ENCODE data around the gene FCRL1. TPM values are rescaled to one million over a fixed set of nuclear protein-coding genes. Genes with fewer than 3 reads are reported as not detected.

FCRL1 gene
- total RNA-seq, 1 experiment from 2014 or later: not detected

GRCh38 chr1:157784801-157785200 lies 35.1 kb downstream of the FCRL1 start (continued):
- TF ChIP-seq ZNF416 (CRISPR knock-in tag; IDR thresholded peaks at IDR 0.05) (no peak), AR (CRISPR knock-in tag; IDR thresholded peaks at IDR 0.05) (no peak)

DNA sequence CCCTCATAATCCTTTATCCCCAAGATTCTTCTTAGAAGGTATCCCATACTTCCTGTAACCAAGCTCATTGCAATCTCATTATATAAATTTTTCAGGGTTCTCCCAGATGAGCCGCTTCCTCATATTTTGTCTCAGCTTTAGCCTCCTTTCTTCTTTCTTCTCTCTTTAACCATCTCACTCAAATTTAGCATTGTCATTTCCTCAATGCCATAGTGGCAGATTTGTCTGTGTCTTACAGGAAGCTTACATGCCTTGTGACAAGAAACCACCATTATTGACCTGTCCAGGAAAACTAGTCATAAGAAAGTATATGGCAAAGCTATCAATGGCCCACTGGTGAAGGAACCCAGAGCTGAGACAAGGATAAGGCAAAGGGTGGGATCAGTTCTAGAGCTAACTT lies 37.0 kb downstream of the FCRL1 start:
- H3K27ac Mint-ChIP-seq: no peak overlapping the region
- H3K27me3 Mint-ChIP-seq (ENCODE audit: low read depth): no peaks in the 10 kb centered on the region
- ChIA-PET CTCF (interaction anchor here (1.0 to 1.3 kb wide), 3 partner anchors 92 to 203 kb away, joined by 3 to 5 read pairs (median 5); no protein-coding TSS in a partner anchor), POLR2A (no interaction called here)
- H3K36me3 Mint-ChIP-seq: no peaks in the 10 kb centered on the region
- ATAC-seq (no peak), DNase-seq (ENCODE audit: low spot score) (no peak)
- H3K4me3 Mint-ChIP-seq: no peak overlapping the region
- H3K4me1 Mint-ChIP-seq: peaks cover 11% of the 10 kb centered on the region
- 0 out of 2 replicates have a peak, but pooled peaks cover 9% of the 10 kb centered on the region for H3K9me3 Mint-ChIP-seq
- TF ChIP-seq ZNF138 (CRISPR knock-in tag; conservative IDR thresholded peaks at IDR 0.05) (no peak), ZBTB21 (CRISPR knock-in tag; IDR thresholded peaks at IDR 0.05; ENCODE audit: borderline replicate concordance) (no peak), CBFB (CRISPR knock-in tag; IDR thresholded peaks at IDR 0.05; ENCODE audit: low read depth) (no peak), RELA (CRISPR knock-in tag; IDR thresholded peaks at IDR 0.05; ENCODE audit: borderline replicate concordance) (no peak), NR1H2 (CRISPR knock-in tag; IDR thresholded peaks at IDR 0.05) (no peak)

DNA sequence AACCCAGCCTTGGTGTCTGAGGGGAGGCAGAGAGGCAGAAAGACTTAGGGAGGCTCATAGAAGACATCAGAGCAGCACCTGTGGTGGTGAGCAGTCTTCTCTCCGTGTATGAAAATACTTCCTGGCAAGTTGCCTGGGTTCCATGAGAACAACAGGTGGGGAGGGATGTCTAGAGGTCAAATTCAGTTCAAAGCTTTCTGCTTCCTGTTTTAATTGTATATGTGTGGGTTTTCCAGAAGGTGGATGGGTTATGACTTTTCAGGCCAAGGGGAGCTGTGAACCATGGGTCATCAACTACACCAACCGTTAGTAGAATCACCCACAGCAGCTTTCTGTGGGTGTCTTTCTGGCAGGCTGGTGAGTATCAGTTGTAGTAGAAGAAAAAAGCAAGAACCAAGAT lies 38.9 kb downstream of the FCRL1 start:
- Mint-ChIP-seq H3K4me1 (peaks cover 11% of the 10 kb centered on the region), H3K27me3 (ENCODE audit: low read depth) (no peaks in the 10 kb centered on the region), H3K4me3 (no peak overlapping the region), H3K36me3 (no peaks in the 10 kb centered on the region), H3K27ac (no peak overlapping the region), H3K9me3 (0 out of 2 replicates have a peak, but pooled peaks cover 4% of the 10 kb centered on the region)
- no peak for ATAC-seq
- TF ChIP-seq AR (CRISPR knock-in tag; IDR thresholded peaks at IDR 0.05): no peak
- no peak for TF ChIP-seq TCF7 (CRISPR knock-in tag; IDR thresholded peaks at IDR 0.05; ENCODE audit: low read depth)
- TF ChIP-seq ZNF263 (CRISPR knock-in tag; IDR thresholded peaks at IDR 0.05; ENCODE audit: low read depth): no peak
- no peak for TF ChIP-seq JAZF1 (CRISPR knock-in tag; IDR thresholded peaks at IDR 0.05)
- POLR2A ChIA-PET: no interaction called here
- DNase-seq (ENCODE audit: low spot score): no peak
- CTCF ChIA-PET: interaction anchor here (0.7 kb wide), 1 partner anchor 100 kb away, joined by 4 read pairs; no protein-coding TSS in a partner anchor

DNA sequence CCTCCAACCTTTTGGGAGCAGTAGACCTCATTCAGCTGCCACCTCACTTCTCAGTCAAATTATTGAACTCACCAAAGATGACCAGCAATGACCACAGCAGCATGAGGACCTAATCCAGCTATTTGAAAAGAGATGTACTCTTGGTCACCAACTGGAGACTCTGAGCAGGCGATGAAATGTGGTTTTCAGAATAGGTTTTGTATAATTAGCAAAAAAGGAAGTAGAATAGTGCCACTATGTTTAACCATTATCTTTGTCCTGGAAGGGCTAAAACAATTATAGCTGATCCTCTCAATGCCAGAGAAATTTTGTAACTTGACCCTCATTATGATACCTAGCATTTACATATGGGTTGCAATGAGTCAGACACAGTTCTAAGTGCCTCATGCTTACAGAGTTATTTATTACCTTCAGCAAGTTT lies 42.9 kb downstream of the FCRL1 start, which contains the start of gene FCRL2:
Gene FCRL2, minus strand, starts transcription at position 162 of the 421 bp plus-strand sequence. Its CDS starts 59 bp downstream, at position 103.
- ChIA-PET POLR2A (no interaction called here), CTCF (no interaction called here)
- no peak within 1 kb of the TSS for H3K27ac Mint-ChIP-seq
- DNase-seq (ENCODE audit: low spot score) (no peak), ATAC-seq (no peak)
- no peak for TF ChIP-seq HMGA2 (CRISPR knock-in tag; IDR thresholded peaks at IDR 0.05)
- TF ChIP-seq MLX (CRISPR knock-in tag; IDR thresholded peaks at IDR 0.05): no peak
- no peak for TF ChIP-seq ERG (CRISPR knock-in tag; IDR thresholded peaks at IDR 0.05)
- no peak for TF ChIP-seq CBFB (CRISPR knock-in tag; IDR thresholded peaks at IDR 0.05; ENCODE audit: low read depth)
- no peak for TF ChIP-seq TEAD1 (CRISPR knock-in tag; IDR thresholded peaks at IDR 0.05)
- no peak for TF ChIP-seq FOXJ3 (CRISPR knock-in tag; IDR thresholded peaks at IDR 0.05; ENCODE audit: borderline replicate concordance)
- TF ChIP-seq SP1 (CRISPR knock-in tag; conservative IDR thresholded peaks at IDR 0.05): no peak
- no peak for TF ChIP-seq NFATC4 (CRISPR knock-in tag; IDR thresholded peaks at IDR 0.05)
- TF ChIP-seq IRF2 (CRISPR knock-in tag; IDR thresholded peaks at IDR 0.05; ENCODE audit: borderline replicate concordance, low read depth): no peak
- TF ChIP-seq NR2C2 (CRISPR knock-in tag; IDR thresholded peaks at IDR 0.05): no peak
- TF ChIP-seq ZNF317 (CRISPR knock-in tag; IDR thresholded peaks at IDR 0.05; ENCODE audit: borderline replicate concordance, low read depth): no peak
- H3K27me3 Mint-ChIP-seq (ENCODE audit: low read depth): no peaks in the 10 kb centered on the region
- peaks cover 17% of the 10 kb centered on the region for H3K4me1 Mint-ChIP-seq
- H3K36me3 Mint-ChIP-seq: no peaks in the 10 kb centered on the region
- H3K4me3 Mint-ChIP-seq: no peak within 1 kb of the TSS
- H3K9me3 Mint-ChIP-seq: 0 out of 2 replicates have a peak, but pooled peaks cover 4% of the 10 kb centered on the region

Measured in WTC11 (cell line).